GM12873 (cell line): Measurements from ENCODE around the gene ERAS.

Experiments
- TF ChIP-seq, protein P1 (sequence below): IDR thresholded peaks from 2 replicates; pipeline ENCODE4 v1.5.1; 2012; ENCODE audit warnings: low read depth, mild to moderate bottlenecking, moderate library complexity, low read length, control low read depth; ENCODE audit not compliant: insufficient read depth; ENCODE audit errors: missing control alignments

The ERAS gene

DNA sequence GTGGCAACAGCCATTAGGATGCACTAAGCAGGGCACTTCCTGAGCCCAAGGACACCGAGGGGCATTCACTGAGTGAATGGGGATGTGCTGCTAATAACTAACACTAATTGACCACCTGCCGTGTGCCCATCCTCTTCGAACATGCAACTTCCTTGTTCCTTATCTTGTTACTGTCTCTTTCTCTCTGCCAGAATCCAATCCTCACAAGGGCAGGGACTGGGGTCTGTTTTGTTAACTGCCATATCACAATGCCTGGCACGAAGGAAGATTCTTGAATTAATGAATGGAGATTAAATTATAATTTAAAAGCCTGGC, 1.3 kb downstream of the ERAS start:
- TF ChIP-seq, protein P1, sequence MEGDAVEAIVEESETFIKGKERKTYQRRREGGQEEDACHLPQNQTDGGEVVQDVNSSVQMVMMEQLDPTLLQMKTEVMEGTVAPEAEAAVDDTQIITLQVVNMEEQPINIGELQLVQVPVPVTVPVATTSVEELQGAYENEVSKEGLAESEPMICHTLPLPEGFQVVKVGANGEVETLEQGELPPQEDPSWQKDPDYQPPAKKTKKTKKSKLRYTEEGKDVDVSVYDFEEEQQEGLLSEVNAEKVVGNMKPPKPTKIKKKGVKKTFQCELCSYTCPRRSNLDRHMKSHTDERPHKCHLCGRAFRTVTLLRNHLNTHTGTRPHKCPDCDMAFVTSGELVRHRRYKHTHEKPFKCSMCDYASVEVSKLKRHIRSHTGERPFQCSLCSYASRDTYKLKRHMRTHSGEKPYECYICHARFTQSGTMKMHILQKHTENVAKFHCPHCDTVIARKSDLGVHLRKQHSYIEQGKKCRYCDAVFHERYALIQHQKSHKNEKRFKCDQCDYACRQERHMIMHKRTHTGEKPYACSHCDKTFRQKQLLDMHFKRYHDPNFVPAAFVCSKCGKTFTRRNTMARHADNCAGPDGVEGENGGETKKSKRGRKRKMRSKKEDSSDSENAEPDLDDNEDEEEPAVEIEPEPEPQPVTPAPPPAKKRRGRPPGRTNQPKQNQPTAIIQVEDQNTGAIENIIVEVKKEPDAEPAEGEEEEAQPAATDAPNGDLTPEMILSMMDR, result no peak

DNA sequence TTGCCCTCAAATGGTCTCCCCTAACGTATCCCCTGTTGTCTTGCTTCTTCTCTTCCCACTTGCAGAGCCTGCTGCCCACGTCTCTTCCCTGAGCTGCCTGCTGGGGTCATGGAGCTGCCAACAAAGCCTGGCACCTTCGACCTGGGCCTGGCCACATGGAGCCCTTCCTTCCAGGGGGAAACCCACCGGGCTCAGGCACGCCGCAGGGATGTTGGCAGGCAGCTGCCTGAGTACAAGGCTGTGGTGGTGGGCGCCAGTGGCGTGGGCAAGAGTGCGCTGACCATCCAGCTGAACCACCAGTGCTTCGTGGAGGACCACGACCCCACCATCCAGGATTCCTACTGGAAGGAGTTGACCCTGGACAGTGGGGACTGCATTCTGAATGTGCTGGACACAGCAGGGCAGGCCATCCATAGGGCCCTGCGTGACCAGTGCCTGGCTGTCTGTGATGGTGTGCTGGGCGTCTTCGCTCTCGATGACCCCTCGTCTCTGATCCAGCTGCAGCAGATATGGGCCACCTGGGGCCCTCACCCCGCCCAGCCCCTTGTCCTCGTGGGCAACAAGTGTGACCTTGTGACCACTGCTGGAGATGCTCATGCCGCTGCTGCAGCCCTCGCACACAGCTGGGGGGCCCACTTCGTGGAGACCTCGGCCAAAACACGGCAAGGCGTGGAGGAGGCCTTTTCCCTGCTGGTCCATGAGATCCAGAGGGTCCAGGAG, 2.9 kb downstream of the ERAS start:
- TF ChIP-seq, protein P1, result no peak

DNA sequence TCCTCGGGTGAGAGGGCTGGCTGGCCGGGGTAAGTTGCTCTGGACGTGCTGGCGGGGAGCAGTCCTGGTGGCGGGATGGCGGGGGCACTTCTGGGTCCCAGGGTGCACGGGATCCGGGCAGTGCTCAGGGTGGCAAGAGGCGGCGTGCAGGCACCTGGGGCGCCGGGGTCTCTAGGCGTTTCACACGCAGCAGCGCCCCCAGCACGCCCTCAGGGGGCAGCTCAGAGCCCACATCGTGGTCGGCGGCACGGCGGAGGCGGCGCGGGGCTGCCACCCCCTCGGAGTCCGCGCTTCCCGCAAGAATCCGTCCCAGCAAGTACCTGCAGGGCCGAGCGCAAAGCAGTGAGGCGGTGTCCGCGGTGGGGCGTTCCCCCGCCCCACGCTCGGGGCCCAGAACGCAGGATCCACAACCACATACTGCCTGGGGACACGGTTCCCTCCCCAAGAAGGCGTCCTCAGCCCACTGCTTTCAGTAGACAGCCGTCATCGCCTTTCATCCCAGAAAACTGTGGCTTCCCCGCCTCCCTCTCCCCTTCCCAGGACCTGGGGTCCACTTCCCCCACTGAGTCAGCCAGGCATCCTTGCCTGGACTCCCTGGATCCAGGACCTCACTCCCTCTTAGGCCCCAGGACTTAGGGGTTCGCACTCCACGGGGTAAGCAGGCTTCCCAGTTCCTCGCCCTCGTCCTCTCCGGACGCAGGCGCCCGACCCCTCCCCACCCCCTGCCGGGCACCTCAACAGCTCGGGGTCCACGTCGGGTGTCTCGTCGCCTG, 5.0 kb downstream of the ERAS start:
- TF ChIP-seq, protein P1, result no peak

DNA sequence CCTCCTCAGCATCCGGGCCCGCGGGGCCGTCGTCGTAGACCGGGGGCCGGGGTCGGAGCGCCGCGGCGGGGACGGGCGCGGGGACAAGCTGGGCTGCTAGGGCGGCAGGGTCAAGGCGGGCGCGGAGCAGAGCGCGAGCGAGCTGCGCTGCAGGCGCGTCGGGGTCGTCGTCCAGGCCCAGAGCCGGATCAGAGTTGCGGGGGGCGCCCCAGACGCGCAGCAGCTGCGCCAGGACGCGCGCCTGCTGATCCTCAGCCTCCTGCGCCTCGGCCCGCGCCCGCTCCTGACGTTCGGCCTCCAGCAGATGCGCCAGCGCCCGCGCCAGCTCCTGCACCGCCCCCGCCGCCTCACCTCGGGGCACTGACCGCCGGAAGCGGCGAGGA, 5.6 kb downstream of the ERAS start:
- TF ChIP-seq, protein P1, result no peak

DNA sequence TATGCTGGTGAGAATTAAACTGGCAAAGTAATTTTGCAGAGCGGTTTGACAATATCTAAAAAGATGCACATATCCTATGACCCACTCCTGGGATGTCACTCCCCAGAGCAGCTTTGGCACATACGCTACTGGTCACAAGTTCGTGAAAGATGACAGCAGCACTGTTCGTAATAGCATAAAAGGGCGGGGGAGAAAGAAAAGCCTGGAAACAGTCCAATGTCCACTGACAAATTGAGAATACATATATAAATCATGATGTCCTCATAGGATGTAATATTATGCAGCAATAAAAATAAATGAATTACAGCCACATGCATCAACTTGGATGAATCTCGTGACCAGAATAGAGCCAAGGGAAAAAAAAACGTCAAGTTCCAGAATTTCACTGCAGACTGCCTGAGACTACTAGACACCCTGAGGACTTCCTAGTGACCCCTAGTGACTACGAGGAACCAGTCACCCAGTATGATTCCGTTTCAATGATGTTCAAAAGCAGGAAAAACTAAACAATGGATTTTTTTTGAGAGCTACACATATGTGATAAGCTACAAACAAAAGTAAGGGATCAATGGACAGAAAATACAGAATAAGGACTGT, 7.3 kb downstream of the ERAS start:
- TF ChIP-seq, protein P1, result no peak

DNA sequence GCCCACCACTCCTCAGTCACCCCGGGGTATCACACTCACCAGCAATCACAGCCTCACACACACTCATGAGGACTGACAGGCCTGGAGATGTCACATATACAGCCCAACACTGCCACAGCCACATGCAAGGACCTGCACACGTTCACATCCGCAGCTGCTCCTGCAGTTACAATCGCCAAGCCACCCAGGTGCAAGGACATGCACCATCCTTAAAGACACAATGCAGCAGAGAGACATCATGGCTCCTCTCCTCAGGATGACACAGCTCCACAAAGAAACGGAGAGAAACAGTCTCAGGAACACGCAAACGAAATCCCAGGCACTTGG, 8.0 kb downstream of the ERAS start:
- TF ChIP-seq, protein P1, result no peak

DNA sequence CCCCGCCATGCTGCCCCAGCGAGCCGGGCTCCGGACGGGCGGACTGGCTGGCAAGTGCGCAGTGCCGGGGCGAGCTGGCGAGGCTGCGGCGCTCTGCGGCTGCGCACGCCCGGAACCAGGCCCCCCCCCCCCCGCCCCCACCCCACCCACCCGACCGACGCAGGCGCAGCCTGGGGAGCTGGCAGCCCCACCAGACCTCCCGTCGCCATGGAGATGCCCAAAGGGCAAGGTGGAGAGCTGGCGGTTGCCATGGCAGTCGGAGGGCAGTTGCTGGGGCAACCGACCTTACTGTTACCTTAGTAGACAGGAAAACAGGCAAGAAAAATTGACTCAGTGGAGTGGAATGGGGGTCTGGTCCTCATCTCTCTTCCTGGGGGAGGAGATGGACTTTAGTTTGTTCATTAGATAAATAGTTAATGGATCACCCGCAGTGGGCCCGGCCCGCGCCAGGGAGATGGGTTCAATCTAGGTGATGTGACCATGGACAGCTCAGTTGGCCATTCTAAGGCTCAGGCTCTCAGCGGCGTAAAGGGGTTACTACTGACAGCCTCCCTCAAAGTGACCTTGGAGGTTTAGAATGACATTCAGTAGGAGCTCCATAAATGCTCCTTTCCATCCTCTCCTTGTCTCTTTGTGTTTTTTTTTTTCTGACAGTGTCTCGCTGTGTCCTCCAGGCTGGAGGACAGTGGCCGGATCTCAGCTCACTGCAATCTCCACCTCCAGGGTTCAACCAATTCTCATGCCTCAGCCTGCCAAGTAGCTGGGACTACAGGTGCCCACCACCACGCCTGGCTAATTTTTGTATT, 9.4 kb downstream of the ERAS start, which contains the start of gene PCSK1N:
PCSK1N (minus strand) TSS at position 87 of the 806 bp plus-strand sequence; CDS start at position 9, 78 bp downstream.
- TF ChIP-seq, protein P1, result no peak
